Stomach (tissue), 4 donors: ENCODE measurements around the gene STAM2.
"Not testable (repeated sequence)": the region's sequence is repeated elsewhere in the genome, so short reads cannot be mapped to it uniquely, and the experiment has no call there.

Source experiments
- CTCF ChIP-seq, 7 experiments: fragments of 450-650 bp in 4 of 7; fragments of 200-600 bp in 3 of 7; sonication (generic) in 3 of 7; IDR thresholded peaks; one replicate each; pipeline ENCODE4 v1.5.1; 2016 to 2019; ENCODE audit warnings: antibody characterized with exemption in 7 of 7, control low read depth in 2 of 7, mild to moderate bottlenecking in 1 of 7
- EP300 ChIP-seq: sonication (generic); formaldehyde crosslinking; IDR thresholded peaks from one replicate; pipeline ENCODE4 v1.6.1; 2017; ENCODE audit warnings: antibody characterized with exemption
- POLR2A ChIP-seq, 4 donors: fragments of 450-650 bp; IDR thresholded peaks; one replicate each; pipeline ENCODE4 v1.6.1; 2016; ENCODE audit warnings: antibody characterized with exemption in 4 of 4, control low read depth in 2 of 4, mild to moderate bottlenecking in 1 of 4, moderate library complexity in 1 of 4
- POLR2AphosphoS5 ChIP-seq, 3 donors: sonication (generic); formaldehyde crosslinking; IDR thresholded peaks; one replicate each; pipeline ENCODE4 v1.6.1; 2016; ENCODE audit warnings: antibody characterized with exemption in 3 of 3

DNA sequence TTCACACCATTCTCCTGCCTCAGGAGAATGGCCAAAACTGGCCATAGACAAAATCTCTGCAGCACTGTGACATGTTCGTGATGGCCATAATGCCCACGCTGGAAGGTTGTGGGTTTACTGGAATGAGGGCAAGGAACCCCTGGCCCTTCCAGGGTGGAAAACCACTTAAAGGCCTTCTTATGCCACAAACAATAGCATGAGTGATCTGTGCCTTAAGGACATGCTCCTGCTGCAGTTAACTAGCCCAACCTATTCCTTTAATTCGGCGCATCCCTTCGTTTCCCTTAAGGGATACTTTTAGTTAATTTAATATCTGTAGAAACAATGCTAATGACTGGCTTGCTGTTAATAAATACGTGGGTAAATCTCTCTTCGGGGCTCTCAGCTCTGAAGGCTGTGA lies 2.1 kb upstream of the STAM2 start:
- TF ChIP-seq CTCF (IDR thresholded peaks at IDR 0.05); EP300; POLR2A (IDR thresholded peaks at IDR 0.05); POLR2AphosphoS5 (IDR thresholded peaks at IDR 0.05): not testable (repeated sequence)
